Endothelial cell of umbilical vein (primary cell): ENCODE results near the gene ABCD1. TPM values are rescaled to one million over a fixed set of nuclear protein-coding genes. Genes with fewer than 3 reads are reported as not detected.
"Not testable (repeated sequence)": the region's sequence is repeated elsewhere in the genome, so short reads cannot be mapped to it uniquely, and the experiment has no call there.

ENCODE experiments used
- BruUV-seq: library from RNA; stranded (reverse); fragments of 400-500 nt; replicated peaks from 2 replicates; lab custom pipeline; 2021; lab: Mats Ljungman, UMichigan
- CTCF ChIA-PET: fragments of 300-600, 350-600 bp; sonication (Branson Sonifier 250); formaldehyde crosslinking; loops from one replicate; lab custom pipeline; 2021; ENCODE audit warnings: antibody characterized with exemption, inconsistent platforms; lab: Charles Lee
- POLR2A ChIA-PET: fragments of 300-600, 350-600 bp; sonication (Branson Sonifier 250); formaldehyde crosslinking; loops from one replicate; lab custom pipeline; 2021; ENCODE audit warnings: antibody characterized with exemption, inconsistent platforms; lab: Charles Lee
- DNase-seq: peaks from one replicate; pipeline ENCODE4 v3.0.0-alpha.2; 2011; ENCODE audit warnings: low read depth, low spot score
- FAIRE-seq: peaks from 2 replicates; lab custom pipeline; 2011; peaks lifted over from hg19 to GRCh38; lab: Jason Lieb, UNC
- H2AFZ ChIP-seq: 2 replicates; pipeline ENCODE4 v1.6.0; 2012; ENCODE audit warnings: low read depth, low read length, control low read depth, inconsistent platforms
- H3K27ac ChIP-seq: 2 replicates; pipeline ENCODE4 v1.5.1; 2011; ENCODE audit warnings: low read depth, mild to moderate bottlenecking, control low read depth, low read length, moderate library complexity; ENCODE audit not compliant: insufficient read depth
- H3K27me3 ChIP-seq, 2 experiments: 2 replicates each; pipeline versions ENCODE4 v1.6.0 to v1.6.1; 2011; ENCODE audit warnings: low read length in 2 of 2, mixed read lengths in 1 of 2; ENCODE audit not compliant: control insufficient read depth in 2 of 2, insufficient read depth in 2 of 2
- H3K36me3 ChIP-seq, 2 experiments: 2 replicates in 1 of 2; 3 replicates in 1 of 2; pipeline ENCODE4 v1.5.1; 2011; ENCODE audit warnings: low read length in 2 of 2, mild to moderate bottlenecking in 1 of 2, moderate library complexity in 1 of 2; ENCODE audit not compliant: control insufficient read depth in 2 of 2, insufficient read depth in 2 of 2; ENCODE audit errors: extremely low read depth in 1 of 2
- H3K4me1 ChIP-seq: 3 replicates; pipeline ENCODE4 v1.5.1; 2011; ENCODE audit warnings: mild to moderate bottlenecking, low read length; ENCODE audit not compliant: control insufficient read depth, insufficient read depth; ENCODE audit errors: extremely low read depth
- H3K4me2 ChIP-seq: 2 replicates; pipeline ENCODE4 v1.6.1; 2011; ENCODE audit warnings: low read length, control low read depth, mixed read lengths; ENCODE audit not compliant: insufficient read depth
- H3K4me3 ChIP-seq, 3 experiments: fragments of 200-600 bp in 1 of 3; sonication (generic), shearing (Covaris generic) in 1 of 3; replicated peaks in 1 of 3; 2 replicates each; pipeline ENCODE4 v1.5.1; 2011 to 2016; ENCODE audit warnings: control low read depth in 3 of 3, low read length in 3 of 3, mild to moderate bottlenecking in 2 of 3, inconsistent platforms in 1 of 3, low read depth in 1 of 3, moderate library complexity in 1 of 3; ENCODE audit not compliant: insufficient read depth in 1 of 3
- H3K79me2 ChIP-seq: 2 replicates; pipeline ENCODE4 v1.6.0; 2012; ENCODE audit warnings: low read length, inconsistent platforms; ENCODE audit not compliant: control insufficient read depth, insufficient read depth
- H3K9ac ChIP-seq: replicated peaks from 2 replicates; pipeline ENCODE3; 2011; ENCODE audit warnings: low read length, control low read depth; ENCODE audit not compliant: insufficient read depth; ENCODE audit errors: extremely low read depth
- H3K9me1 ChIP-seq: replicated peaks from 3 replicates; pipeline ENCODE4 v1.6.0; 2011; ENCODE audit warnings: mild to moderate bottlenecking, low read length; ENCODE audit not compliant: control insufficient read depth, insufficient read depth; ENCODE audit errors: extremely low read depth
- H3K9me3 ChIP-seq: replicated peaks from 2 replicates; pipeline ENCODE4 v1.5.1; 2012; ENCODE audit warnings: low read length, inconsistent platforms; ENCODE audit not compliant: control insufficient read depth, insufficient read depth
- H4K20me1 ChIP-seq: replicated peaks from 2 replicates; pipeline ENCODE3; 2011; ENCODE audit warnings: mild to moderate bottlenecking, low read length; ENCODE audit not compliant: control insufficient read depth, insufficient read depth; ENCODE audit errors: extremely low read depth
- EZH2 ChIP-seq: IDR thresholded peaks from 2 replicates; pipeline ENCODE4 v1.6.1; 2012; ENCODE audit warnings: borderline replicate concordance, low read depth, mild to moderate bottlenecking, moderate library complexity, low read length, inconsistent platforms; ENCODE audit not compliant: severe bottlenecking
- JUN ChIP-seq: IDR thresholded peaks from 2 replicates; pipeline ENCODE4 v1.6.1; 2011; ENCODE audit warnings: borderline replicate concordance, low read depth; ENCODE audit not compliant: insufficient read length, insufficient read depth
- MYC ChIP-seq: IDR thresholded peaks from one replicate; pipeline ENCODE4 v1.6.1; 2011; ENCODE audit warnings: mild to moderate bottlenecking, low read depth, low read length
- POLR2A ChIP-seq: IDR thresholded peaks from 2 replicates; pipeline ENCODE4 v1.6.1; 2012; ENCODE audit warnings: low read depth, mild to moderate bottlenecking, control low read depth, low read length
- dilution Hi-C: fragments of 300-500 bp; cut with MboI; formaldehyde crosslinking; loops from one replicate; pipeline ENCODE4 v1.15.0; 2019; ENCODE audit warnings: low sequenced_read_pairs; ENCODE audit not compliant: extremely low pct_ligation_motif_present
- intact Hi-C: fragments of 100-400 bp; cut with micrococcal nuclease; formaldehyde crosslinking; loops from one replicate; pipeline ENCODE4 v1.10.0; 2022
- polyA plus RNA-seq, 4 experiments: library from polyadenylated mRNA; depleted of rRNA in 3 of 4; stranded (reverse) in 3 of 4; unstranded in 1 of 4; fragments of >200 nt; gene quantifications; 2 replicates each; pipeline versions ENCODE4 v1.2.1 to v1.2.3, GENCODE V29; 2011 to 2012; ENCODE audit warnings: missing spikeins in 1 of 4
- total RNA-seq: library from RNA; stranded (reverse); gene quantifications from 2 replicates; pipeline ENCODE4 v1.2.3, GENCODE V29; 2021
- TF ChIP-seq, protein P1 (sequence below), 2 donors: IDR thresholded peaks; 1 replicate in 1 of 2; 2 replicates in 1 of 2; pipeline ENCODE4 v1.5.1; 2011; ENCODE audit warnings: low read length in 2 of 2, mild to moderate bottlenecking in 2 of 2, moderate library complexity in 2 of 2, control low read depth in 1 of 2, inconsistent platforms in 1 of 2, low read depth in 1 of 2; ENCODE audit not compliant: insufficient read depth in 1 of 2; ENCODE audit errors: extremely low read depth in 1 of 2
- TF ChIP-seq, protein P2 (sequence below): IDR thresholded peaks from 2 replicates; pipeline ENCODE4 v1.6.1; 2011; ENCODE audit not compliant: insufficient read depth, insufficient read length

The ABCD1 gene
- total and polyA plus RNA-seq, 2 donors (not counting 3 experiments of a cell fraction or from before 2014, with no cell fraction given), result 9.1 to 12.9 TPM

DNA sequence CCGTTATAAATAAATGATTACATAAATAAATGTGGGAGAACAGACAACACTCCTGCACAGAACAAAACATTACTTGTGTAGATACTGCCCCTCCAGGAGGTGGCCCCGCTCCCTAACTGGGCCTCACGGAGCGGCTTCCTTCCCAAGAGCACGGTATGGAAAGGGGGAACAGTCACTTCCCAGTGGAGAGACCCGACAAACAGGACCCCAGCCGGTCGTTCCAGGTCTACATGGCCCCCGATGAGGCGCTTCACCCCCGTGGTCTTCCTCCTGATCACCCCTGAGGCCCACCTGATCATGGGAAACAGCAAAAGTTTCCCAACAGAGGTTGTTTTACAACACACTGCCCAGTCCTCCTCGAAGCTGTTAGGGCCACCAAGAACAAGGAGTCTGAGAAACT lies 43.5 kb upstream of the ABCD1 start:
- H2AFZ ChIP-seq, result no peak overlapping the region
- FAIRE-seq (no peak), DNase-seq (no peak)
- H3K27me3 ChIP-seq, result no peaks in the 10 kb centered on the region
- no peak overlapping the region for H3K4me3 ChIP-seq
- CTCF ChIA-PET, result no interaction called here
- no peaks in the 10 kb centered on the region for H3K36me3 ChIP-seq
- intact Hi-C loops, result no loop called here
- no peaks in the 10 kb centered on the region for H3K9me1 ChIP-seq
- dilution Hi-C loops, result no loop called here
- no peaks in the 10 kb centered on the region for H3K79me2 ChIP-seq
- H3K27ac ChIP-seq, result no peak overlapping the region
- TF ChIP-seq, protein P1, sequence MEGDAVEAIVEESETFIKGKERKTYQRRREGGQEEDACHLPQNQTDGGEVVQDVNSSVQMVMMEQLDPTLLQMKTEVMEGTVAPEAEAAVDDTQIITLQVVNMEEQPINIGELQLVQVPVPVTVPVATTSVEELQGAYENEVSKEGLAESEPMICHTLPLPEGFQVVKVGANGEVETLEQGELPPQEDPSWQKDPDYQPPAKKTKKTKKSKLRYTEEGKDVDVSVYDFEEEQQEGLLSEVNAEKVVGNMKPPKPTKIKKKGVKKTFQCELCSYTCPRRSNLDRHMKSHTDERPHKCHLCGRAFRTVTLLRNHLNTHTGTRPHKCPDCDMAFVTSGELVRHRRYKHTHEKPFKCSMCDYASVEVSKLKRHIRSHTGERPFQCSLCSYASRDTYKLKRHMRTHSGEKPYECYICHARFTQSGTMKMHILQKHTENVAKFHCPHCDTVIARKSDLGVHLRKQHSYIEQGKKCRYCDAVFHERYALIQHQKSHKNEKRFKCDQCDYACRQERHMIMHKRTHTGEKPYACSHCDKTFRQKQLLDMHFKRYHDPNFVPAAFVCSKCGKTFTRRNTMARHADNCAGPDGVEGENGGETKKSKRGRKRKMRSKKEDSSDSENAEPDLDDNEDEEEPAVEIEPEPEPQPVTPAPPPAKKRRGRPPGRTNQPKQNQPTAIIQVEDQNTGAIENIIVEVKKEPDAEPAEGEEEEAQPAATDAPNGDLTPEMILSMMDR (IDR thresholded peaks at IDR 0.05; ENCODE audit: extremely low read depth in 1 of 2, insufficient read depth in 1 of 2, low read depth in 1 of 2, low read length in 2 of 2), result no peak
- TF ChIP-seq POLR2A, result no peak
- TF ChIP-seq, protein P2, sequence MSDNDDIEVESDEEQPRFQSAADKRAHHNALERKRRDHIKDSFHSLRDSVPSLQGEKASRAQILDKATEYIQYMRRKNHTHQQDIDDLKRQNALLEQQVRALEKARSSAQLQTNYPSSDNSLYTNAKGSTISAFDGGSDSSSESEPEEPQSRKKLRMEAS, result no peak
- no peak for TF ChIP-seq MYC
- TF ChIP-seq JUN, result no peak
- TF ChIP-seq EZH2, result no peak
- no peaks in the 10 kb centered on the region for H4K20me1 ChIP-seq
- no peak overlapping the region for H3K4me2 ChIP-seq
- no peaks in the 10 kb centered on the region for H3K4me1 ChIP-seq
- BruUV-seq, result no TSS peak
- no peak overlapping the region for H3K9ac ChIP-seq
- POLR2A ChIA-PET, result no interaction called here
- H3K9me3 ChIP-seq, result no peaks in the 10 kb centered on the region

DNA sequence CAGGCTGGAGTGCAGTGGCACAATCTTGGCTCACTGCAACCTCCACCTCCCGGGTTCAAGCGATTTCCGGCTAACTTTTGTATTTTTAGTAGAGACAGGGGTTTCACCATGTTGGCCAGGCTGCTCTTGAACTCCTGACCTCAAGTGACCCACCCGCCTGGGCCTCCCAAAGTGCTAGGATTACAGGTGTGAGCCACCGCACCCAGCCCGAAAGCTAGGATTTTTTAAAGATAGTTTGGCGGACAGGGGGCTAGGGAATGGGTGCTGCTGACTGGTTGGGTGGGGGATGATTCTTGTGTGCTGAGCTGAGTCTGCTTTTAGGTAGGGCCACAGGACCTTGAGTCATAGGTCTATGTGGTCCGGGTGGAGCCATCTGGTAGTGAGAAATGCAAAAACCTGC lies 41.2 kb upstream of the ABCD1 start:
- H3K79me2 ChIP-seq, H3K27me3 ChIP-seq, H3K9ac ChIP-seq, intact Hi-C loops, FAIRE-seq, H2AFZ ChIP-seq, BruUV-seq, H3K4me1 ChIP-seq, DNase-seq, POLR2A ChIA-PET, H3K9me1 ChIP-seq, H4K20me1 ChIP-seq, H3K36me3 ChIP-seq, H3K9me3 ChIP-seq, H3K4me3 ChIP-seq, H3K4me2 ChIP-seq, dilution Hi-C loops, H3K27ac ChIP-seq: not testable (repeated sequence)
- CTCF ChIA-PET, result interaction anchor here (1.2 to 2.8 kb wide), 3 partner anchors 14 to 74 kb away, joined by 3 to 18 read pairs (median 5); no protein-coding TSS in a partner anchor
